Endothelial cell of umbilical vein (primary cell): Measurements from ENCODE around the gene INPP5A.

Experiments used
- CTCF ChIP-seq, 2 donors: IDR thresholded peaks; 1 replicate in 1 of 2; 2 replicates in 1 of 2; pipeline ENCODE4 v1.5.1; 2011; ENCODE audit warnings: low read length in 2 of 2, mild to moderate bottlenecking in 2 of 2, moderate library complexity in 2 of 2, control low read depth in 1 of 2, inconsistent platforms in 1 of 2, low read depth in 1 of 2; ENCODE audit not compliant: insufficient read depth in 1 of 2; ENCODE audit errors: extremely low read depth in 1 of 2
- MAX ChIP-seq: IDR thresholded peaks from 2 replicates; pipeline ENCODE4 v1.6.1; 2011; ENCODE audit not compliant: insufficient read depth, insufficient read length

GRCh38 chr10:132624061-132624846, 86.7 kb downstream of the INPP5A start:
- TF ChIP-seq CTCF (IDR thresholded peaks at IDR 0.05; ENCODE audit: extremely low read depth in 1 of 2, insufficient read depth in 1 of 2, low read depth in 1 of 2, low read length in 2 of 2), result no peak
- TF ChIP-seq MAX, result no peak
